BLaER1 (cell line): ENCODE results near the gene TRPM1.

Source experiments
- H3K27ac ChIP-seq: shearing (Covaris generic); formaldehyde crosslinking; 2 replicates; pipeline ENCODE4 v1.8.1; 2022
- H3K27me3 ChIP-seq: shearing (Covaris generic); formaldehyde crosslinking; 2 replicates; pipeline ENCODE4 v1.8.1; 2022
- H3K36me3 ChIP-seq: shearing (Covaris generic); formaldehyde crosslinking; 2 replicates; pipeline ENCODE4 v1.8.1; 2022
- H3K4me1 ChIP-seq: shearing (Covaris generic); formaldehyde crosslinking; 2 replicates; pipeline ENCODE4 v1.8.1; 2022
- H3K4me2 ChIP-seq: shearing (Covaris generic); formaldehyde crosslinking; 2 replicates; pipeline ENCODE4 v1.8.1; 2022
- H3K4me3 ChIP-seq: shearing (Covaris generic); formaldehyde crosslinking; 2 replicates; pipeline ENCODE4 v1.8.1; 2022
- H3K9ac ChIP-seq: shearing (Covaris generic); formaldehyde crosslinking; 2 replicates; pipeline ENCODE4 v1.8.1; 2022
- H3K9me3 ChIP-seq: shearing (Covaris generic); formaldehyde crosslinking; 2 replicates; pipeline ENCODE4 v1.8.1; 2022
- H4K20me1 ChIP-seq: shearing (Covaris generic); formaldehyde crosslinking; 2 replicates; pipeline ENCODE4 v1.8.1; 2022
- Cebpa-rat ChIP-seq: shearing (Covaris generic); IDR thresholded peaks from 2 replicates; pipeline ENCODE4 v1.8.1; 2022

The TRPM1 gene

GRCh38 chr15:31077181-31077580 is 24.3 kb downstream of the TRPM1 start:
- H3K4me1 ChIP-seq = peaks cover 14% of the 10 kb centered on the region
- H3K36me3 ChIP-seq = no peaks in the 10 kb centered on the region
- no peak overlapping the region for H3K4me3 ChIP-seq
- H3K4me2 ChIP-seq = peak overlapping the region; percentile 13; the same call in 1 of the 2 replicates
- H4K20me1 ChIP-seq = no peaks in the 10 kb centered on the region
- no peak overlapping the region for H3K9ac ChIP-seq
- H3K9me3 ChIP-seq = peaks cover 7% of the 10 kb centered on the region
- no peaks in the 10 kb centered on the region for H3K27me3 ChIP-seq
- no peak for TF ChIP-seq Cebpa-rat
- H3K27ac ChIP-seq = no peak overlapping the region

GRCh38 chr15:31074321-31074720 is 27.2 kb downstream of the TRPM1 start:
- peaks cover 15% of the 10 kb centered on the region for H3K4me1 ChIP-seq
- TF ChIP-seq Cebpa-rat = no peak
- H3K27me3 ChIP-seq = no peaks in the 10 kb centered on the region
- H3K4me3 ChIP-seq = no peak overlapping the region
- no peak overlapping the region for H3K9ac ChIP-seq
- peaks cover 7% of the 10 kb centered on the region for H3K9me3 ChIP-seq
- H3K4me2 ChIP-seq = no peak overlapping the region
- no peaks in the 10 kb centered on the region for H3K36me3 ChIP-seq
- no peaks in the 10 kb centered on the region for H4K20me1 ChIP-seq
- H3K27ac ChIP-seq = no peak overlapping the region

DNA sequence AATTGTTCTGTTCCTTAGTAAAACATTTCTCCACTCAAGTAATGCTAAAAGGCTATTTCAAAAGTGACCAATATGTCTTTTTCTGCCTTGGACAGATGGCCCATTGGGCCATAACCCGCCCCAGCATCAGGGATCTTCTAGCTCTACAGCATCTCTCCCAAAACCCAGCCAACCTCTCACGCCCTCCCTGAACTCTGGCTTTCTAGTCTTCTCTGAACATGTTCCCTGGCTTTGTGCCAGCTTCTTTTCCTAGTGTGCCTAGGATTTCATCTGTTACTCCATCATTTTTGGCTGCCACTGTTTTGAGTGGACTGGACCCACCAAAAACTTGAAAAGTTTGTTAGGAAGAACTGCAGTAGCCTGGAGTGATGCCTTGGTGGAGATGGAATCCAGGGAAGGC is 30.7 kb downstream of the TRPM1 start:
- Histone ChIP-seq H3K36me3 (no peaks in the 10 kb centered on the region), H3K4me1 (peaks cover 7% of the 10 kb centered on the region), H4K20me1 (no peaks in the 10 kb centered on the region), H3K4me2 (peak overlapping the region; percentile 49), H3K27me3 (no peaks in the 10 kb centered on the region), H3K27ac (no peak overlapping the region), H3K9ac (no peak overlapping the region), H3K9me3 (peaks cover 6% of the 10 kb centered on the region), H3K4me3 (no peak overlapping the region)
- no peak for TF ChIP-seq Cebpa-rat

DNA sequence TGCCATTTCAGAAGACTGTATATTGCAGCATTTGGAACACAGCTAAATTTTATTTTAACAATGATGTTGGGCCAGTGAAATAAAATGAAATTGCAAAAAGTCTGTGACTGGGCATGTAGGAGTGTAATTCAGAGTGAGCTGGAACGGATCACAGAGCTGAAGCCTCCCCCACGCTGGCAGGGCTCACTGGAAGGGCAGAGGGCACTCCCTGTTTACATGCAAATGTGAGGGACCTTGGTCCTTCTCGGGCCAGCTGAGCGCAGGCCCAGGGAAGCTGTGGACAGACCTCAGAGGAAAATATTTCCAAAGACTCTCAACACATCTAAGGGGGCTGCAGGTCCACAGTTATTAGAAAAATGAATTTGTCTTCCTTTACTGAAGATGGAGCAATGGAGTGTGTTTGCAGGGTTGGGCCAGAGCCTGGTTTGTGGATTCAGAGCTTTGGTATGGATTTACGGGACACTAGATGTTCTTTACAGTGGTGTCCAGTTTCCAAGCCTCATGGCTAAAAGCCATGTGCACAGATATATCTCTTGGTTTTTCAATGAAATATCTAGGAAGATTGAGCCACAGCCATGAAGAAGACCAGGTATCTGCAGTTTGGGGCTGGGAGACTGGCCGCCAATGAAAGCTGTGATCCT is 32.0 kb downstream of the TRPM1 start:
- Histone ChIP-seq H3K4me2 (no peak overlapping the region), H3K4me1 (peaks cover 7% of the 10 kb centered on the region), H3K9me3 (no peaks in the 10 kb centered on the region), H3K27ac (no peak overlapping the region), H3K36me3 (no peaks in the 10 kb centered on the region), H3K27me3 (no peaks in the 10 kb centered on the region), H4K20me1 (no peaks in the 10 kb centered on the region), H3K4me3 (no peak overlapping the region), H3K9ac (no peak overlapping the region)
- TF ChIP-seq Cebpa-rat = no peak

GRCh38 chr15:31067890-31068603 is 33.5 kb downstream of the TRPM1 start:
- Histone ChIP-seq H3K27me3 (no peaks in the 10 kb centered on the region), H3K4me1 (peaks cover 7% of the 10 kb centered on the region), H3K9ac (no peak overlapping the region), H3K4me3 (no peak overlapping the region), H3K4me2 (no peak overlapping the region), H4K20me1 (no peaks in the 10 kb centered on the region), H3K27ac (no peak overlapping the region), H3K9me3 (no peaks in the 10 kb centered on the region), H3K36me3 (no peaks in the 10 kb centered on the region)
- no peak for TF ChIP-seq Cebpa-rat

- Histone ChIP-seq H3K4me3 (no peak overlapping the region), H3K27me3 (no peaks in the 10 kb centered on the region), H4K20me1 (no peaks in the 10 kb centered on the region), H3K4me2 (no peak overlapping the region), H3K9ac (no peak overlapping the region), H3K9me3 (no peaks in the 10 kb centered on the region), H3K36me3 (no peaks in the 10 kb centered on the region), H3K27ac (no peak overlapping the region), H3K4me1 (peaks cover under 1% of the 10 kb centered on the region)
- no peak for TF ChIP-seq Cebpa-rat
Measured at GRCh38 chr15:31065824-31066223, 35.7 kb downstream of the TRPM1 start.

- Histone ChIP-seq H3K9ac (no peak overlapping the region), H3K36me3 (no peaks in the 10 kb centered on the region), H3K4me1 (no peaks in the 10 kb centered on the region), H3K27me3 (no peaks in the 10 kb centered on the region), H3K9me3 (0 out of 2 replicates have a peak, but pooled peaks cover under 1% of the 10 kb centered on the region), H4K20me1 (no peaks in the 10 kb centered on the region), H3K4me2 (no peak overlapping the region), H3K27ac (no peak overlapping the region), H3K4me3 (no peak overlapping the region)
- no peak for TF ChIP-seq Cebpa-rat
Measured at GRCh38 chr15:31062911-31063310, 38.6 kb downstream of the TRPM1 start.

DNA sequence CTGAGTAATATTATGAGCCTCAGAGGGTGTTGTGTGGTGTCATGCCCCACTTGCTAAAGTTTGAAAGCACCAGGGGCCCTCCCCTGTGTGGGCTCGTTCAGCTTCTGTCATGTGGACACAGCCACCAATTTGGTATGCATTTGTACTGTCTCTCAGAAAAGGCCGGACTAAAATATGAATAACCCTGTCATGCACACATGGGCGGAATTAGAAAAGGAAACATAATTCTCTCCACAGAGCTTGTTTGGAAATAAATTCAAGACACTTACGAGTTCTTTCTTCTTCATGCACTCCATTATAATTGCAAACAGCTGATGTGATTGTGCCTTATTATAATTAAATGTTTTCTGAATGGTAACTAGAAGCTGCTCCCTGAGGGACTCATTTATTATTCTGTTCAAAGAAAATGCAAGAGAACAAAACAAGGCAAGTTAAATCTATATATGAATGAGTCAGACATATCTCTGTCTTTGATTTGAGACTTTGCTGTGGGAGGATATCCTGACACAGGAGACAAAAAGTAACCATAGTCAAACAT is 39.1 kb downstream of the TRPM1 start:
- 0 out of 2 replicates have a peak, but pooled peaks cover 5% of the 10 kb centered on the region for H3K9me3 ChIP-seq
- TF ChIP-seq Cebpa-rat = no peak
- H3K4me3 ChIP-seq = no peak overlapping the region
- no peaks in the 10 kb centered on the region for H3K27me3 ChIP-seq
- H3K4me1 ChIP-seq = no peaks in the 10 kb centered on the region
- no peak overlapping the region for H3K9ac ChIP-seq
- no peak overlapping the region for H3K27ac ChIP-seq
- H3K4me2 ChIP-seq = no peak overlapping the region
- no peaks in the 10 kb centered on the region for H4K20me1 ChIP-seq
- no peaks in the 10 kb centered on the region for H3K36me3 ChIP-seq

GRCh38 chr15:31060429-31061140 is 40.9 kb downstream of the TRPM1 start:
- H3K9me3 ChIP-seq = 0 out of 2 replicates have a peak, but pooled peaks cover 5% of the 10 kb centered on the region
- no peaks in the 10 kb centered on the region for H3K4me1 ChIP-seq
- H3K36me3 ChIP-seq = no peaks in the 10 kb centered on the region
- H3K27me3 ChIP-seq = no peaks in the 10 kb centered on the region
- no peak overlapping the region for H3K27ac ChIP-seq
- H3K9ac ChIP-seq = no peak overlapping the region
- TF ChIP-seq Cebpa-rat = no peak
- H3K4me2 ChIP-seq = no peak overlapping the region
- H4K20me1 ChIP-seq = no peaks in the 10 kb centered on the region
- H3K4me3 ChIP-seq = no peak overlapping the region
